Stimulated activated CD4-positive, alpha-beta T cell treated with anti-CD3 and anti-CD28 coated beads, TNF-alpha, amount 100 ng/mL, for 4 hours (primary cell): ENCODE results near the gene DUSP22.
"Not testable (repeated sequence)": the region's sequence is repeated elsewhere in the genome, so short reads cannot be mapped to it uniquely, and the experiment has no call there.

Source experiments
- DNase-seq, 3 experiments: peaks; one replicate each; pipeline ENCODE4 v3.0.0-alpha.2; 2020; ENCODE audit warnings: low read depth in 3 of 3

DUSP22 gene

DNA sequence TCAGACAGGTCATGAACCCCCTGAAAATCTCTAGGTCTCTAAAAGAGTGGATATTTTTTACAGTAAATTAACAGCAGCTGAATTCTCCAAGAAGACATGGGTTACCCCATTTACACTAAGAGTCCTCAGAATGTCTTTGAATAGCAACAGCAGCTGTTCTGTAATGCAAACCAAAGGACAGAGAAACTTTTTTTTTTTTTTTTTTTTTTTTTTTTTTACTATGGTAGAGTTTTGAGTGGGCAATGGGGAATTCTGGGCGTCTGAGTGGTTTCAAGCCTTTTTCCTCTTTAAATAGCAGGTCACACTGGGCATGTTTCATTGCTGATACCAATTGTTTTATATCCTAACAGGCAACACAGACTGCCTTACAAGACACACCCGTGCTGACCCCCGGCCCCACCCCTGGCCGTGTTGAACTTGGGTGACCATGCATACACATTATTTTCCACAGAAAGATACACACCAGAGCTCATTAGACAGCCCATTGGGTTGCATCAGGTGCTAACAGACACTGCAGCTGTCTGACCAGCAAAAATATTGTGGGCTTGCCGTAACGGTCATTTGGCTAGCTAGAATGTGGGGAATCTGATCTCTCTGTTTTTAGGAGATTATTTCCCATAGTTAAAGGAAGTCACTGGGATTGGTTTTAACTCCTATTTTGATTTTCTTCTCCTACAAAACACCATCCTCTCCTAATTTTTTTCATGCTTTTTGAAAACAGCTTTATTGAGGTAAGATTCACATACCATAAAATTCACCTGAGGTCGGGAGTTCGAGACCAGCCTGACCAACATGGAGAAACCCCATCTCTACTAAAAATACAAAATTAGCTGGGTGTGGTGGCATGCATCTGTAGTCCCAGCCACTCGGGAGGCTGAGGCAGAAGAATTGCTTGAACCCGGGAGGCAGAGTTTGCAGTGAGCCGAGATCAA, 72.6 kb downstream of the DUSP22 start:
- DNase-seq = no peak

DNA sequence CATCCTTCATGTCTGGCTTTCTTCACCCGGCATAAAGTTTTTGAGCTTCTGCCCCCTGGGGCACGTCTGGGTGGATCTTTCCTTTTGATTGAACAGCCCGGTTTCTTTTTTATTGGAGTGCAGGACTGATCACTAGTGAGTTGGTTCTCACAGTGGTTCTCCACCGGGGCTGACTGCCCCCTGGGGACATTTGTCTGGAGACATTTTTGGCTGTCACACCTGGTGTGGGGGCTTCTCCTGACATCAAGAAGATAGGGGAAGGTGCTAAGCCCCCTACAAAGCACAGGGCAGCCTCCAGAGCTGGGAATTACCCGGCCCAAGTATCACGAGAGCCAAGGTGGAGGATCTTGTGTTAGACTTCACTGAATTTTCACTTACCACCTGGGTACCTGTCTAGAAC, 73.5 kb downstream of the DUSP22 start:
- no peak for DNase-seq

DNA sequence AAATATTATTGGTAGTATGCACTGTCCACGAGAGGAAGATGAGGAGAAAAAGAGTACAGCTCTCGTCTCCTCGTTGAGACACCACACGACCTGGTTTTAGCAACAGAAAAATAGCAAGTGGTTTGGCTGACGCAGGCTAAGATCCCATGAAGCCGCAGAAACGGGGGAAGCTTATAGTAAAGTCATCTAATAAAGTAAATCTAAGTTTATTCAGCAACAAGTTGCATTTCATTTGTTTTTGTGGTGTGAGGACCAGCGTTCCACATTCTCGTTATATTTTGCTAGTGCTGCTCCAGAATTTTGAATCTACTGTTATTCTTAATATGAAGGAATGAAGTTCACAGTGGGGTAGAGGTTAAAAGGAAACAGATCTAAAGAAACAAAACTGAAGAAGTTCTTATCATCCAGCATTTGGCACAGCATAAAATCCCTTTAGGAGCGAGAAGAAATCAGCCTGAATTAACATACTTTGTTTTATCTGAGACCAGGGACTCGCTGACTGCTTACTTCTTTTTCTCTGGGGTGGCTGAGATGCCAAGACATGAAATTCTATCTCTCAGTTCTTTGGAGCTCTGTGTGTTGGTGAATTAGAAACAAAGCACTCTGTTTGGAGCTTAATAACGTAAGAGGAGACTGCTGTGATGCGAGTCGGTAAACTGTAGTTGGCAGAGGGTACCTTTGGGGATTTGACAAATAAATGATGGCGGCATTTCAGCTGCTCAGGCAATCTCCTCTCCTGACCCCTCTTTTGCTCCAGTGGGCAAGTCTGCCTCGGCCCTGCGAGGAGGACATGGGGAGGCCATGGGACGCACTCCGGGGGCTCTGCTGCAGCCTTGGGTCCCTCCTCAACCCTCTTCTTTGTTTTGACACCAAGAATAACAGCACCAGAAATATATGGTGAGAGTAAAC, 74.4 kb downstream of the DUSP22 start:
- no peak for DNase-seq

DNA sequence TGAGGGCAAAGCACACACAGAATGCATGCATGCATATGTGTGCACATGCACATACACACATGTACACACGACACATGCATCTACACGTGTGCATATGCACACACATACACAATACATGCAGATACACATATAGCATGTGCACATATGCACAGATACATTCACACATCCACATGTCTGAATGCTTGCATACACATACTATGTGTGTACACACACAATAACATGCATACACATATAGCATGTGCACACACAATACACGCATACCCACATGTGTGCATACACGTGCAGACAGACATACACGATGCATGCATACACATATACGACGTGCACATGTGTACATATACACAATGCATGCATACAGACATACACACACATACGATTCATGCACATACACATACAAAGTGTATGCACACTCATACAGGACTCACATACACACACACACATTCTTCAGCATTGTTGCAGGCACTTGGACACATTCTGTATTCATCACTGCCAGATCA, 75.1 kb downstream of the DUSP22 start:
- DNase-seq = no peak

DNA sequence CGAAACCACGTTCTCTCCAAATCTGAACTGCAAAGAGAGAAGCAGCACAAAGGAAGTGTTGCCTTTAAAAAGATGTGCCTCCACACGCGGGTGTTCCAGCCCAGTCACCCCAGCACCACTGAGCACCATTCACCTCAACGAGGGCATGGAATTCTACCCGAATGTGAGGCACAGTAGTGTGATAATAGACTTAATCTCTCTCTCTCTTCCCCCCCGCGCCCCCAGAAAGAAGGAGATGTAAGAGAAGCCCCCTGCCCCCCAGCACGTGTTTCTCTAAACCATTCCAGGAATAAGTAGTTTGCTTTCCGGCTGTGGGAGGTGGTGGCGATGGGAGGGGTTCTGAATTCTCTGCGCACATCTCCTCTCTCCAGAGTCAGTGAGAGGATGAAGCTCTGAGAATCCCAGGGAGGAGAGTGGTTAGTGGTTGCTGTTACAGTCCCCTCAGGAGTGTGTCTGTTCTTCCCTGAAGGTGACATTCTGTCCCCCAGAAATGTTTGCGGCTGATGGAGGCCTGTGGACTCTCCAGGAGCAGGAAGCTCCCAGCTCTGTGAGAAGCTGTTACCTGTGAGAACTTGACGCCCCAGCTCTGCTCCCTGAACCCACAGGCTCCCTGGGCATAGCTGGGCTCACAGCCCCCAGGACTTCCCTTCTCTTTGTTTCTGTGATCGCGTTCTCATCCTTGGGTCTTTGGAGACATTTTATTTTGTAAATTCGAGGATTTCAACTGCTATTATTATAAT, 75.8 kb downstream of the DUSP22 start:
- no peak for DNase-seq

DNA sequence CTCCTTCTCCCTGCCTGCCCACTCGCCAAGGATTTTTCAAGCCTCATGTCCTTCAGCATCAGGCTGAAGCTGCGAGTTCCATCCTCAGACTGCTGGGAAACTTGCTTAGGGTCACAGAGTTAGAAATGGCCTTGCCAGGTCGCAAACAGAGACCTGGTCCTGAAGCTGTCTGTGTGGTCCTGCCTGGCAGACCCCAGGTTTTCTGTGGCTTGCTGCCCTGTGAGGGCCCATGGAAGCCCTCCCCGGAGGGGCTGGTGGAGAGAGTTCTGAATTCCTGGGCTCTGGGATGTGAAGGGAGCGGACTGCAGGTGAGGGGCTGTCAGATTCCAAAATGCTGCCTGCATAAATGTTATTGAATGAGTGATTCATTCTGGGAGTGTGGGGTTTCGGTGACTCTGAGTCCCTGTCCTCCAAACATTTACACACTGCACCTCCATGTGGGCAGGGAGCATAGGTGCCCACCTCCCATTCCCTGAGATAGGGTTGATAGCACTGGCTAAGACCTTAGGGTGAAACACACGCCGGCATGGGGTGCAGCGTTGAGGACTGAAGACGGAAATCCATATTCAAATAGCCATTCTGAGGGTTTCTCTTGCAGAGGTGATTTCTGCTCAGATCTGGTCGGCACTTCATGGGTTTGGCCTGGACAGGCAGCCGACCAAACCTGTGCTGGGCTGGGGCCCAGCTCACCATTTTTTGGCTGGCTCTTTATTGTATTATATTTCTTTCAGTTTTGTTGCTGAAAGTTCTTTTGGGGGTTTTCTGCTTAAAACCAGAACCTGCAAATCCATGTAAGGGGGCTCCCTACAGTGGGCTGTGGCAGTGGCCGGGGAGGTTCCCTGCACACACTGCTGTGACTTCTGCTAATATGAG, 77.5 kb downstream of the DUSP22 start:
- DNase-seq = no peak

DNA sequence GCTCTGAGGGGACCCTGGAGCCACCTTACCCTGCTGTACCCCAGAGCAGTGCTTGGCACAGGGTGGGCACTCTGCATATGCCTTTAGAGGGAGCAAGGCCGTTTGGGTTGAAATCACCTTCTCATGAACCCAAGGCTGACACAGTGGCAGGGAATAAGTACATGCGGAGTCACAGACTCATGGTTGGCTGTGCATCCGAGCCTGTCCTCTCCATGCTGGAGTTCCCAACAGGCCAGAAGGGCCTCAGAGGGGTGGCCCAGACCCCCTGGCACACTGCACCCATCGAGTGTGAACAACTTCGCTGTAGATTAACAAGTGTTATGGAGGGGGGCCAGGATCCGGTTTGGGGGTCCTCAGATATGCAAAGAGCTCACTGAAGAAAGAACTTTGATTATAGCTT, 78.3 kb downstream of the DUSP22 start:
- DNase-seq = no peak

DNA sequence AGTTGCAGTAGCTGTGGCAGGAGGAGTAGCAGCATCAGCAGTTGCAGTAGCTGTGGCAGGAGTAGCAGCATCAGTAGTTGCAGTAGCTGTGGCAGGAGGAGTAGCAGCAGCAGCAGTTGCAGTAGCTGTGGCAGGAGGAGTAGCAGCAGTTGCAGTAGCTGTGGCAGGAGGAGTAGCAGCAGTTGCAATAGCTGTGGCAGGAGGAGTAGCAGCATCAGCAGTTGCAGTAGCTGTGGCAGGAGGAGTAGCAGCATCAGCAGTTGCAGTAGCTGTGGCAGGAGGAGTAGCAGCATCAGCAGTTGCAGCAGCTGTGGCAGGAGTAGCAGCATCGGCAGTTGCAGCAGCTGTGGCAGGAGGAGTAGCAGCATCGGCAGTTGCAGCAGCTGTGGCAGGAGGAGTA, 79.6 kb downstream of the DUSP22 start:
- DNase-seq = not testable (repeated sequence)

DNA sequence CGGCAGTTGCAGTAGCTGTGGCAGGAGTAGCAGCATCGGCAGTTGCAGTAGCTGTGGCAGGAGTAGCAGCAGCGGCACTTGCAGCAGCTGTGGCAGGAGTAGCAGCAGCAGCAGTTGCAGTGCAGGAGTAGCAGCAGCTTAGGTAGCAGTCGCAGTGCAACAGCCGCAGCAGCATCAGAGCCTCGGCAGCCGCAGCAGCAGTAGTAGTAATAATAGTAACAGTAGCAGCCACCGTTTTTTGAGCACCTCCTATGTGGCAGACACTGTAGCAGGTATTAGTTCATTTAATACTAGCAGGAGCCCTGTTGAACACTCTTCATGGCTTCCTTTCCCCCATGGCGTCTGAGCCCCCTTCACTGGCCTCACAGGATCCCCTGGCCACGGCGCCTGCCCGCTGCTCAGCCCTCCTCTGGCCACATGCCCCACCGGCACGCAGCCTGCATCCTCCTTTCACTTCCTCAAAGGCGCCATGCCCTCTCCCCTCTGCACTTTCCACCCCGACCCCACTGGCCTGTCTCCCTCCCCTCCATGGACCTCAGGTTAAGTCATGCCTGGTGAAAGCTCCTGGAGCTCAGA, 80.1 kb downstream of the DUSP22 start:
- no peak for DNase-seq

DNA sequence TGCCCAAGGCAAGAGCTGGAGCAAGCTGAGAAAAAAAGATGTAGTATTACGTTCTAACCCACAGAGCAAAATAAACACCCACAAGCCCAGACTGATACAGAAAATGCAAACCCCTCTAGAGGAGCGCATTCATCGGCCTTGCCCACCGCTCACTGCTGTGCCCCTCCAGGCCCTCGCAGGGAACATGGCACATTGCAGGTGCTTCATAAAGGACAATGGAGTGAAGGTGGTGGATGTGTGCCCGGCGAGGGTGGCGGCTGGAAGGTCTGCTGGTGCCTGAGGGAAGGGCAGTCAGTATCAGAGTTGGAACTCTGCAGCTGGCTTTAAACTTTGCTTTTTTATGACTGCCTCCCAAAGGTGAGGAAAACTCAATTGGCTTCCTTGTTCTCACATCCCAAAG, 80.7 kb downstream of the DUSP22 start:
- DNase-seq = no peak

DNA sequence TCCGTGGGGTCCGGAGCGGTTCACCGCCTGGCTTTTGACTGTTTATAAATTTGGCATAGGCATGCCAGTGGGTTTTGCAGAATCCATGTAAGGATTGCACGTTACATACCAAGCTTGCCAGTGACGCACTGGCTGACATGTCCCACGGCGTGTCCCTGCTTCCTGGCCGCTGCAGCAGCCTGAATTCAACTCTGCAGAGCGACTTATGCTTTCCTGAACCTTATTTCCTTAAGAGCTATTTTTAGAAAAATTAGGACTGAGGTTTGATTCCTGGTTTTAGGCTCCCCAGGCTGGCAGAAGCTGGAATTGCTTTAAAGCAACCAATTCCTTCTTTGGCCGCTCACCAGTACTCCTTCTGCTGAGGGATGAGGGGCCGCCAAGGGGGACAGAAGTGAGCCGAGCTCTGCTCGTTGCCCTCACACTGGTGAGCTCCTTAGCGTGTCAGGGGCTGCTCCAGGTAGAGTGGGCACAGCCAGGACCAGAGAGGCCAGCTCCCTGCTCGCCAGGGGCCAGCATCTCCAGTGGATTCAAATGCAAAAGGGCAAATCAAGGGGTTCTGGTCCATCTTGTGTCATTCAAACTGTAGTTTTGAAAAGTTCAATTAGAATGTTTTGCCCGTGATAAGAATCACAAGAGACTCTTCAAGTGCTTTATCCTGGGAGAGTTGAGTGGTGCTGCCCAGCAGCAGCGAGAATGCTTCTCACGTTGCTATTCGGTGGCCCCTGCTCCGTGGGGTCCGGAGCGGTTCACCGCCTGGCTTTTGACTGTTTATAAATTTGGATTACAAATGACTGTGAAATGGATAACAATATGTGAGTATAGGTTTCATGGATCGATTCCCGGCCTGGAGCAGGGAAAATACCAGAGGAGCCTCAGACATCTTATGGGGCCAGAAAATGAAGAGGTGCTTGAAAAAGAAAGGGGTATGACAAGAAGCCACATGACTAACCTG, 81.8 kb downstream of the DUSP22 start:
- DNase-seq = no peak

DNA sequence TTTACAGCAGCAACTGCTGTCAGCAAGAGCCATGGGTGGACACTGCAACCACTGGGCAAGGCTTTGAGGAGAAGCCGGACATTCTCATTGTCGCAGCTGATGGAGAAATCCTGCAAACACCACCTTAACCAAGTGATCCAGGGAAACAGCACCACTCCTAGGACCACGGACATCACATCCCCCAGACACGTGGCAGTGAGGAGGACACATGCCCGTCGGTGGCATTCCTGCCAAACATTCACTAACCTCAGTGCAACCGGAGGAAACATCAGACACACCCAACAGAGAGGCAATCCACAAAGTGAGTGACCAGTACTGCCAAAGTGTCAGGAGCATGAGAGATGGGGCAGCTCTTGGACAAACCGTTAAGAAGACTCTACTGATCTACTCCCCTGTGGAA, 82.7 kb downstream of the DUSP22 start:
- no peak for DNase-seq

DNA sequence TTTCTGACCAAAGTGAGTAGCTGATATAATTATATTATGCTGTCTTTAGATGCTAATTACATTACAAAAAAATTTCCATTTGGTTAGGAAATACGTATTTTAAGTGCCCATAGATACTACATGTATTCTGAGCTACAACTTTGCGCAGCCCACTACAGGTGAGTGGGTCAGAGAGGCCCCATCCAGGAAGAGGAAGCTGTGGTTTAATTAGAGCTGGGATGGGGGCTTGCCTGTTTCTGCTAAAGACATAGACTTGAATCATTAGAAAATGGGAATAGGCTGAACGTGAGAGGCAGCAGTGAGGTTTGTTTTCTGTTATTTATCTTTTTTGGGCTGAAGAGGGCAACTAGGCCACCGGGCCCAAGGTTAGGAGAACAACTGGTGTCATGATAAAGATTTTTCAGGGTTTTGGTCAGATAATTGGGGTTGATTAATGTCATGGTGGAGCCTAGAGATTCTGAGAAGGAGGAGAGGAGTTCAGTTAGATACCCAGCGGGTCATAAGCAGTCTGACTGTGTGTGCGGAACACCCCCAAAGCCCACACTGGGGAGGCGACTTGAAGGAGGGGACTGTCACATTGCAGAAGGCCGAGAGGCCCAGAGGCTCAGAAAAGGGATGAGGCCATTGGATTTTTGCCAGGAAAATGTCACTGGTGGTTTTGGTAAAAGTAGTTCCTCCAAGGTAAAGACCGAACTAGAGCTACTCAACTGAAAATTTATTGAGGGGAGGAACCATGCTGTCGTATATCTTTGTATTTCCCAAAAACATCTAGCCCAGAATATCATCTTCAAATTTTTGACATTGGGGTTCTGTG, 84.7 kb downstream of the DUSP22 start:
- DNase-seq = no peak

DNA sequence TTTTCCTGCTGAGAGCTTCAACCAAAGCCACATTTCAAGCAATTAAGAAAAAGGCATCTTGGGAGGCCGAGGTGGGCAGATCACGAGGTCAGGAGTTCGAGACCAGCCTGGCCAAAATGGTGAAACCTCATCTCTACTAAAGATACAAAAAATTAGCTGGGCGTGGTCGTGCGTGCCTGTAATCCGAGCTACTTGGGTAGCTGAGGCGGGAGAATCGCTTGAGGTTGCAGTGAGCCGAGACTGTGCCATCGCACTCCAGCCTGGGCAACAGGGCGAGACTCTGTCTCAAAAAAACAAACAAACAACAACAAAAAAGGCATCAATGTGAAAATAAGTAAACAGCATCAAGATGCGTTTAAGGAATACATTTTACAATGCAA, 85.3 kb downstream of the DUSP22 start:
- DNase-seq = not testable (repeated sequence)

DNA sequence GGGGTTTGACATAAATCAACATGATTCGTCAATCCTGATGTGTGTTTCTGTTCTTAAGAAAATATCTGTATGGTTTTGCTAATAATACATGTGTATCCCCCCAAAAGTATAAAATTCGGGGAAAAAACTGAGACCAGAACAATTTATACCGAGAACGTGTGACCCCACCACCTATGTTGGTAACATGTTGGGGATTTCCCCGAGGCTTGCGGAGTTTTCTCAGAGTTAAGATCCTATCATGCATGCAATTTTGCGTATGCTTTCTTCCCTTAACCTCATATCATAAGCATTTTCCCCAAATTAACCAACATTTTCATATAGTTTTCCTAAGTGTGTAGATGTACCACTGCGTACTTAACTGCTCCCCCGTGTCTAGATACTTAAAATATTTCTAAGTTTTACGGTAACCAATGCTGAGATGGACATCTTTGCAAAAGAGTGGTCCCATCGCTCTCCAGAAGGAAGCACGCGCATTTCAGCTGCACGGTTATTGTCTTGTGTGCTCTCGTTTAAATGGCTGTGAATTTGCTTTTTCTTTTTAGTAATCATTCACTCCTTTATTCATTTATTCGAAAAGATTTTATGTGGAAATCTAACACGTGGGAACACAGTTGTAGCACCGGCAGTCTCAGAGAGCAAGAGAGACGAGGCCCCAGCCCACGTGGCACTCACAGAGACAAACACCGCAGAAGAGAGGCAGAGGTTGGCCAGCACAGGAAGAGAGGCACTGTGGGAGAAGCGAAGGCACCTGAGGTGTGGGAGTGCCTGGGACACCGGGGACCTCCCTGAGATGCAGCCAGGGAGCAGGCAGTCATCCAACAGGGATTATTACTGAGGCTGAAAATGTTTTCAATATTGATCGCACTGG, 86.0 kb downstream of the DUSP22 start:
- no peak for DNase-seq

DNA sequence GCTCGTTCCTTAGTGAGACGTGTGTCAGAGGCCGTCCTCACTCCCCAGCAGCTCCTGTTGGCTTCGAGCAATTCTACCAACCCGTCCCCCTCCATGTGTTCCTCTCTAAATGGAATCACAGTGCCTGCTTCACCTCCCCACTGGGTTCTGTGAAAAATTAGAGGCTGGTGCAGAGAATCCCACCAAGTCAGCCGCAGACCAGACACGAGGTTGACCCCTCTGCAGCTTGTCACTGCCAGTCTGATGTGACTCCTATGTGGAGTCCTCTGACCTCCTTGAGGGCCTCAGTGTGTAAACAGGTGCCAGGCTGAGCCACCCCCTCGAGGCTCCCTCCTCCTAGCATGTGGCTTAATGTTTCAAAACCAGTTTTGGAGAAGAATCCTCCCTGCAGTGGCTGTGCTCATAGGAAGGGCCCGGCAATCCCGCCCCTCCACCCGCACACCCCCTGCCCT, 86.7 kb downstream of the DUSP22 start:
- no peak for DNase-seq

DNA sequence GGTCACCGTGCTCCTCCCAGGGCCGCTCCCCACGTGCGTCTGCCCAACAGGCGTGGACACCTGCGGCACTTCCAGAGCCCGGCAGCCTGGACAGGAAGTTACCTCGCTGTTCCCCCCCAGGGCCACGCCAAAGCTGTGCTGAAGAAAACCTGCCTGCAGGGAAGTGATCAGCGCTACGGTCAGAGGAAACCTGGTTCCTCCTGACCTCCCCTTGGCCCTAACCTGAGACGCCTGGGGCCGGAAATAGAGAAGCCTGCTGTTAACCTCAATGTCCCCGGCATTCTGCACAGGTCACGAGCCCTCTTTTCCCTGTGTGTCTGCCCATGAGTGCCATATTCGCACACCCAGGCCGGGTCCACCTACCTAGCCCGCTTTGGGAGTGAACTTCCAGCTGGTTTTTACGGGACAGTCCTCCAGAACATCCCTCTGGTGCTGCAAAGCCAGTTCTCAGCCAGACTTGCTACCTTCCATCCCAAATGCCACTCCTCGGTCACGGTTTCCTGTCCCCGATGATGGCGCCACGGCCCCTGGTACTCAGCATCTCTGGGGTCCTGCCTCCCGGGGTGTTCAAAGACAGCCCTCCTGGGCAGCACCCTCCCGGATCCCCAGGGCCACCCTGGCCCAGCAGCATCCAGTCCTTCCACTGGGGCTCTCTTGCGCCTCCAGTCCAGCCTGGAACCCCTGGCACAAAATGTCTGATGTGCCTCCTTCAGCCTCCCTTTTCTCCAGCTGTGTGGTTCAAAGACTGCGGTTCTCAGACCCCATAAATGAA, 87.3 kb downstream of the DUSP22 start:
- DNase-seq = no peak
